Heart left ventricle (tissue), 16 donors: ENCODE measurements around the gene KIRREL3. TPM values are rescaled to one million over a fixed set of nuclear protein-coding genes. Genes with fewer than 3 reads are reported as not detected.

Experiments
- ATAC-seq, 4 donors: fragments of 200-7000 bp; cut with Tn5 transposase; one replicate each; pipeline ENCODE4 v1.9.1; 2020 to 2022; ENCODE audit warnings: moderate library complexity in 4 of 4, mild to moderate bottlenecking in 3 of 4, moderate number of reproducible peaks in 1 of 4
- DNase-seq, 5 donors: peaks; one replicate each; pipeline ENCODE4 v3.0.0-alpha.2; 2020
- H3K27ac ChIP-seq, 12 donors: fragments of 200-600 bp; sonication (generic) in 4 of 12; one replicate each; pipeline versions ENCODE4 v1.5.0 to v1.8.0; 2016 to 2022; ENCODE audit warnings: mild to moderate bottlenecking in 2 of 12
- H3K27me3 ChIP-seq, 9 donors: fragments of 200-600 bp; sonication (generic) in 2 of 9; one replicate each; pipeline versions ENCODE4 v1.5.1 to v1.8.0; 2016 to 2022; ENCODE audit warnings: mild to moderate bottlenecking in 3 of 9
- H3K36me3 ChIP-seq, 9 donors: fragments of 200-600 bp; sonication (generic) in 2 of 9; one replicate each; pipeline versions ENCODE4 v1.5.0 to v1.8.0; 2018 to 2022; ENCODE audit warnings: mild to moderate bottlenecking in 2 of 9
- H3K4me1 ChIP-seq, 12 donors: fragments of 200-600 bp; sonication (generic) in 4 of 12; one replicate each; pipeline versions ENCODE4 v1.5.0 to v1.8.0; 2016 to 2022; ENCODE audit warnings: mild to moderate bottlenecking in 3 of 12
- H3K4me3 ChIP-seq, 12 donors: fragments of 200-600 bp; sonication (generic) in 4 of 12; one replicate each; pipeline versions ENCODE4 v1.5.0 to v1.8.0; 2017 to 2022; ENCODE audit warnings: mild to moderate bottlenecking in 9 of 12, moderate library complexity in 4 of 12
- H3K9me3 ChIP-seq, 12 donors: fragments of 200-600 bp; sonication (generic) in 4 of 12; one replicate each; pipeline versions ENCODE4 v1.5.0 to v1.8.0; 2016 to 2022; ENCODE audit warnings: mild to moderate bottlenecking in 1 of 12
- CTCF ChIP-seq, 12 donors: fragments of 200-600 bp; sonication (generic) in 4 of 12; IDR thresholded peaks; one replicate each; pipeline versions ENCODE4 v1.5.0 to v1.8.0; 2018 to 2022; ENCODE audit warnings: antibody characterized with exemption in 12 of 12, mild to moderate bottlenecking in 5 of 12
- POLR2A ChIP-seq, 2 donors: fragments of 450-650 bp; IDR thresholded peaks; one replicate each; pipeline ENCODE4 v1.6.1; 2017; ENCODE audit warnings: antibody characterized with exemption in 2 of 2, mild to moderate bottlenecking in 2 of 2, moderate library complexity in 2 of 2
- WGBS, 4 donors: extraction: QIAGEN DNeasy Blood & Tissue Kit in 2 of 4; methylation state at CpG; one replicate each; pipeline versions ENCODE4 v1.1.5 to v1.1.7; 2013 to 2018; 5-methylcytosine and 5-hydroxymethylcytosine counted together
- intact Hi-C, 10 donors: fragments of 100-400 bp; cut with DNase I; formaldehyde crosslinking; loops; one replicate each; pipeline versions ENCODE4 v1.11.1 to v1.14.2; 2022
- polyA plus RNA-seq, 2 donors: library from polyadenylated mRNA; stranded (reverse); fragments of 200-250 nt; gene quantifications; one replicate each; pipeline ENCODE4 v1.2.3, GENCODE V29; 2013
- total RNA-seq, 9 donors: library from RNA; depleted of rRNA in 2 of 9; stranded (reverse); fragments of >200 nt in 2 of 9; fragmentation: NEBNext Ultra II Directional in 3 of 9; extraction: Animal tissue kit (Norgen Biotek cat#: 25700) in 3 of 9; gene quantifications; one replicate each; pipeline versions ENCODE4 v1.1.0 to v1.2.4, GENCODE V29; 2016 to 2023
- donor health status: ischemic (EF 13 %, LVEDD 7.1; RV severe dilation, severe dysfunction).
- donor health status: healthy with polysubstance abuse.
- donor health status: DM: no; HTN: yes; CAD: no.
- donor health status: DM: no; HTN: no; CAD: no.
- donor health status: ischemic (EF 25% LVEDD 6.9; RV normal size, moderate dysfunction).
- donor health status: ischemic (EF 25% LVEDD 5.7; RV mildly dilated, moderate dysfunction).
- donor health status: healthy.
- donor health status: DM: yes; HTN: yes; CAD: no.
- donor health status: ischemic (EF 35%, LVEDD 5.7; RV mildly dilated, moderate dysfunction).
- donor health status: nonischemic (EF 11% LVEDD 7.7; RV severe dilation, severe dysfunction).
- donor health status: DM: yes; HTN: yes; CAD: no.
- donor health status: PGD.
- donor health status: ischemic (EF 29% LVEDD 5.4; RV normal size, mild dysfunction).
- donor health status: nonischemic (EF 23%, LVEDD 6.1; RV moderate dilation, normal function).

The KIRREL3 gene
- total and polyA plus RNA-seq, 11 donors = 0.08 to 1.3 (median 0.27) TPM

DNA sequence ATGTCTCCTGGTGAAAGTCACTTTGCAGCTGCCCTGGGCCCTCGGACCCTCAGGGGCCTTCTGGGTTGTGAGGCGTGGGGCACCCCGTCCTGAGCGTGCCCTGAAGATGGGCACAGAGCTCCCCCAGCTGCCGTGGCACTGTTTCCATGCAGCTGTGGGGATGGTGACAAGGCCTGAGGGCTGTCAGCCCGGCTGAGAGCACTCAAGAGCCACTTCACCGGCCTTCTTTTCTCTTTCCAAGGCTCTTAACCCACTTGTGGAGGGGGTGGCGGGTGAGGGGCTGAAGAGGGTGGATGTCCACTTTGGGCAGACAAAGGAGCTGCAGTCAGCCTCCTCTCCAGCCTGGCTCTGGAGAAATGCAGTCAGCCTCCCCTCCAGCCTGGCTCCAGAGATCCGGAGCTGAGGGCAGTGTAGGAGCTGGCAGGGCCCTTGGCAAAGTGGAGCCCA is 405.6 kb downstream of the KIRREL3 start:
- H3K27ac ChIP-seq = no peak overlapping the region

DNA sequence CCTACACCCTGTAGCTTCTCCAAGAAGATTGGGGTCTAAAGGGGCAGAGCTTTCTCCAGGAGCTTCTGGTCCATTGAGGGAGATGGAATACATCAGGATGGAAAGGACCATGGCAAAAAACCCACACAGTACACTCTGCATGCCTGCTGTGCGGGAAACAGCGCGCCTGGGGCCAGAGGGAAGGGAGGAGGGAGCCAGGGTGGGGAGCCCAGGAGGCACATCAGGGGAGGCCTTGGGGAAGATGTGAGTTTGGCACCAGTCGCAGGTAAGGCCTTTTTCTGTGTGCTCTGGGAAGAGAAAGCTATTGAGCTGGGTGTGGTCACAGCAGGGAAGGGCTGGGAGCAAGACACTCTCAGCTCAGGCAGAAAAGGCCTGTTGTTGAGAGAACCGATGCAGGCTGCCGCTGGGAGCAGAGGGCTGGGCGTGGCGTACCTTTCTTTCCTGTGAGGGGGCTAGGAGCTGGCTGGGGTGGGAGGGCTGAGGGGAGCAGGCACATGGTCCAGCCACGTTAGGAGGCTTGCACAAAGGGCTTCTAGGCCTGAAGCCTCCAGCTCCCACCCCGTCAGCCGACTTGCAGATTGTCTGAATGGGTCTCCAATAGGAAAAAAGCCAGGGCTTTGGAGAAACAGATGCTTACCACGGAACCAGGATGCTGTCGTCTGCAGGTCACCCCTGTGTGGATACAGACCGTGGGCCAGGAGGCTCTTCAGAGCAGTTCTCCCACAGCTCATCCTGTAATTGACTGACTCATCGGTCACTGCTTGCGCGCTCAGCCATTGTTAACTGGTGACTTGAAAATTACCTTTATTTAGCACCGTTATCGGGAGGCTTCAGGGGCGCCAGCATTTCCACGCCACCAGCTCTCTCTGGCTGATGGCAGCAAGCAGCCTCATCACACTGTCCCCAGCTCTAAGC is 407.8 kb downstream of the KIRREL3 start:
- no peak for TF ChIP-seq POLR2A (IDR thresholded peaks at IDR 0.05)
- no peak for TF ChIP-seq CTCF (IDR thresholded peaks at IDR 0.05)

More for the DNA sequence above, 405.6 kb downstream of the KIRREL3 start:
- WGBS, 4 donors = 38 to 62% (median 56%) methylated on average over 4 to 9 of the region's 9 CpGs
- Histone ChIP-seq H3K9me3 (no peaks in the 10 kb centered on the region), H3K36me3 (no peaks in the 10 kb centered on the region), H3K4me3 (no peak overlapping the region), H3K27me3 (peaks cover 0 to 22% (median 5%) of the 10 kb centered on the region in 9 donors), H3K4me1 (no peaks in the 10 kb centered on the region)
- no peak for DNase-seq
- intact Hi-C loops = no loop called here
- ATAC-seq = no peak
- TF ChIP-seq CTCF (IDR thresholded peaks at IDR 0.05) (no peak), POLR2A (IDR thresholded peaks at IDR 0.05) (no peak)

DNA sequence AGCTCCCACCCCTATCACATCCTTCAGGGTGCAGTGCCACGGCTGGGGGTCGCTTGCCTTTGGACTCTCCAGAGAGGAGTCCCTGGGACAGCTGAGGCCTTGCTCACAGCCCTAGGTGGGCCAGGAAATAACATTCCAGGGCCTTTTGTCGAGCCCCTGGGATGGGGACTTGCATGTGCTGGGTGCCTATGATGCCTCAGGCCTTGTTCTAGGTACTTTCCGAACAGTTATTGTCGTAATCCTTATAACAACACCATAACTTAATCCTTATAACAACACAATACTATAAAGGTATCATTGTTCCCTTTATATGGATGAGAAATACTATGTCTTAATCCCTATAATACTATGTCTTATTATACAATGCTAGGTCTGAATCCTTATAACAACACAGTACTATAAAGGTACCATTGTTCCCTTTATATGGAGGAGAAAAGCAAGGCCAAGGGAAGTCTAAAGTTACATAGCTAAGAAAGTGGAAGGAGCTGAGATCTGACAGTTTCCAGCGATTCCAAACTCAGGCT is 408.5 kb downstream of the KIRREL3 start:
- ATAC-seq (no peak), DNase-seq (no peak)
- TF ChIP-seq POLR2A (IDR thresholded peaks at IDR 0.05) (no peak), CTCF (IDR thresholded peaks at IDR 0.05) (no peak)
- H3K9me3 ChIP-seq = no peaks in the 10 kb centered on the region
- H3K4me3 ChIP-seq = no peak overlapping the region
- H3K36me3 ChIP-seq = no peaks in the 10 kb centered on the region
- no peaks in the 10 kb centered on the region for H3K4me1 ChIP-seq
- intact Hi-C loops = no loop called here
- H3K27ac ChIP-seq = no peak overlapping the region
- WGBS, 4 donors = 86 to 90% (median 88%) methylated on average over 6 of the region's 6 CpGs
- H3K27me3 ChIP-seq = peaks cover 0 to 21% (median 0%) of the 10 kb centered on the region in 9 donors

More for the DNA sequence above, 407.8 kb downstream of the KIRREL3 start:
- H3K4me1 ChIP-seq = no peaks in the 10 kb centered on the region
- intact Hi-C loops = no loop called here
- ATAC-seq (no peak), DNase-seq (no peak)
- H3K36me3 ChIP-seq = no peaks in the 10 kb centered on the region
- H3K27ac ChIP-seq = no peak overlapping the region
- no peak overlapping the region for H3K4me3 ChIP-seq
- peaks cover 0 to 22% (median 0%) of the 10 kb centered on the region in 9 donors for H3K27me3 ChIP-seq
- H3K9me3 ChIP-seq = no peaks in the 10 kb centered on the region
- 72 to 75% (median 75%) methylated on average over 20 to 21 of the region's 21 CpGs for WGBS, 4 donors

DNA sequence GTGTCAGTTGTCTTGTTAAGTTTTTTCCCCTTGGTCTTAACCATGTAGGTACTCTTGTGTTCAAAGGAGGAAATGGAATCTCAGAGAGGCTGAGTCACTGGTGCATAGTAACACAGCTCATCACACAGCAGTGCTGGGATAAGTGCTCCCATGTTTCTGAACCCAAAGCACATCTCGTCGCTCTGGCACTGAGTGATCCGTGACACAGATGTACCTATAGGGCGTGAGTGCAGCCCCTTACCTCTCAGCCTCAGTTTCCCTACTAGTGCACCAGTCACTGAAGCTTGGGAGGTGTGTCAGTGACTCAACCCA is 411.1 kb downstream of the KIRREL3 start:
- WGBS, 4 donors = 91 to 100% (median 93%) methylated on average over 4 of the region's 4 CpGs

More for the DNA sequence above, 411.1 kb downstream of the KIRREL3 start:
- no peak overlapping the region for H3K27ac ChIP-seq
- intact Hi-C loops = no loop called here
- no peak for ATAC-seq
- H3K4me3 ChIP-seq = no peak overlapping the region
- TF ChIP-seq POLR2A (IDR thresholded peaks at IDR 0.05) = no peak
- TF ChIP-seq CTCF (IDR thresholded peaks at IDR 0.05) = no peak
- peaks cover 0 to 12% (median 3%) of the 10 kb centered on the region in 12 donors for H3K4me1 ChIP-seq
- H3K9me3 ChIP-seq = no peaks in the 10 kb centered on the region
- no peaks in the 10 kb centered on the region for H3K36me3 ChIP-seq
- H3K27me3 ChIP-seq = peaks cover 0 to 7% (median 0%) of the 10 kb centered on the region in 9 donors
- no peak for DNase-seq
